NCI-H226 (cell line): ENCODE data around the gene TRIM4.
"Not testable (repeated sequence)": the region's sequence is repeated elsewhere in the genome, so short reads cannot be mapped to it uniquely, and the experiment has no call there.

ENCODE experiments used
- DNase-seq: peaks from one replicate; pipeline ENCODE4 v3.0.0-alpha.2; 2015

The TRIM4 gene

DNA sequence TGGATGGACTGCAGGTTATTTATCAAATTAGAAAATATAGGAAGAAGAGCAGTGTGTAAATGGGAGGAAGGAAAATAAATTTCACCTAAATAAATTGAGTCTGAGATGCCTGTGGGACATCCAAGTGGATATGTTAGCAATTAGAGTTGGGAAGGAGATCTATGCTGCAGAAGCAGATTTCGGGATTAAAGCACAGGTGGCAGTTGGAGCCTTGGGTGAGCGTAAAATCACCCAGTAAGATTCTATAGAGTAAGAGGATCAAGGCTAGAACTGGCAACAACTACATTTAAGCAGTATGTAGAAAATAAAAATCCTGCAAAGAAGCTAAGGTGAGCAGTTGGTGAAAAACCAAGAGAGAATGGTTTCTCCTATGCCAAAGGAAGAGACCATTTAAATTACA lies 8.4 kb downstream of the TRIM4 start:
- no peak for DNase-seq

DNA sequence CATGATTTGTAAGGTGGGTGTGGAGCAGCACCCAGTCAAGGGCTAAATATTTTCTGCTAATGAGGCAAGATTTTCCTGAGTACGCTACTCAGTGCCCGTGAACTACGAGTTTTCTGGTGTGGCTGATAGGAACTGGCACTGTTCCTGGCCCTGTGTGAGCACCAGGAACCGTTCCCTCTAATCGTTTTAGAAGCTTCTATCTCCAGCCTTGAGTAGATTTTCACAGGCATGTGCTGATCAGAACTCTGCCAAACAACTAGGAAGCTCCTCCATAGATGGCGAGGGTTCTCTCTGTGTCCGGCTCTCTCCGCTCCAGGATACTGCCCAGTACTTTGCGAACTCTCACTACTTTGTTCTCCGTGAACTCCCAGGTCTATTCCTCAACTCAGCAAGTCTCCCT lies 17.7 kb downstream of the TRIM4 start:
- no peak for DNase-seq

GRCh38 chr7:99899830-99900519 lies 19.4 kb downstream of the TRIM4 start:
- DNase-seq: no peak

GRCh38 chr7:99898836-99899235 lies 20.5 kb downstream of the TRIM4 start:
- DNase-seq: no peak

- DNase-seq: no peak
Observed at GRCh38 chr7:99898023-99898357, 21.3 kb downstream of the TRIM4 start.

DNA sequence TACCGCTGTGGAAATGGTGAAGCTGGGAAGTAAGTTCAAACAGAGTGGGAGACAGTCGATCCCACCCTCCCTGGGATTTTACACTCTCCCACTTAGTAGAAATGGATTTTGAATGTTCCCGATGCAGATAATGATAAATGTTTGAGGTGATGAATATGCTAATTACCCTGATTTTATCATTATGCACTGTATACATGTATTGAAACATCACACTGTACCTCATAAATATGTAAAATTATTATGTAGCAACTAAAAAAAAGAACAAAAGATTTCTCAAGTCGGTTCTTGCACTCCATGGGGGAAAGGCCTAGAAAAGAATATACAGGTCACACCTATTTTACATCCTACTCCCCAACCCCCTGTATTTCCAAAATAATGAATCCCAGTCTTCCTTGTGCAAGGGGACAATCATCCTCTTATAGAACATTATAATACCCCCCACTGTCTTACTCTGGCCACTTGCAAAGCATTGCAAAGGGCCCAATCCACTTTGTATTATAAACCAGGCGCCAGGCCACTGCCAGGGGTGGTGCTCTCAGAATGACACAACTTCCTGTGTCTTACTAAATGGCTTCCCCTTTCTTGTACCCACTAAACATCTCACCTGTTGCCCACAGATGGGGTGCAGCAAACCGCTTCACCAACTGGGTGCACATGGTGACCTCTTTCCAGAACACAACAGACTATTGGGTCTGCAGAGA lies 21.9 kb downstream of the TRIM4 start:
- no peak for DNase-seq

GRCh38 chr7:99894738-99895137 lies 24.6 kb downstream of the TRIM4 start:
- DNase-seq: no peak

- DNase-seq: no peak
Observed at GRCh38 chr7:99893280-99893679, 26.1 kb downstream of the TRIM4 start.

DNA sequence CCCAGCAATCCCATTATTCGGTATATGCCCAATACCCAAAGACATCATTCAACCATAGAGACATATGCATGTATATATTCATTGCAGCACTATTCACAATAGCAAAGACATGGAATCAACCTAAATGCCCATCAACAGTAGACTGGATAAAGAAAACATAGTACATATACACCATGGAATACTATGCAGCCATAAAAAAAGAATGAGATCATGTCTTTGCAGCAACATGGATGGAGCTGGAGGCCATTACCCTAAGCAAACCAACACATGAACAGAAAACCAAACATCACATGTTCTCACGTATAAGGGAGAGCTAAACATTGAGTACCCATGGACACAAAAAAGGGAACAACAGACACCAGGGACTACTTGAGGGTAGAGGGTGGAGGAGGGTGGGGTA lies 29.0 kb downstream of the TRIM4 start:
- not testable (repeated sequence) for DNase-seq

DNA sequence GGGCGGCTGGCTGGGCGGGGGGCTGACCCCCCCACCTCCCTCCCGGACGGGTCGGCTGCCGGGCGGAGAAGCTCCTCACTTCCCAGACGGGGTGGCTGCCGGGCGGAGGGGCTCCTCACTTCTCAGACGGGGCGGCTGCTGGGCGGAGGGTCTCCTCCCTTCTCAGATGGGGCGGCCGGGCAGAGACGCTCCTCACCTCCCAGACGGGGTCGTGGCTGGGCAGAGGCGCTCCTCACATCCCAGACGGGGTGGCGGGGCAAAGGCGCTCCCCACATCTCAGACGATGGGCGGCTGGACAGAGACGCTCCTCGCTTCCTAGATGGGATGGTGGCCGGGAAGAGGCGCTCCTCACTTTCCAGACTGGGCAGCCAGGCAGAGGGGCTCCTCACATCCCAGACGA lies 31.0 kb downstream of the TRIM4 start:
- not testable (repeated sequence) for DNase-seq

DNA sequence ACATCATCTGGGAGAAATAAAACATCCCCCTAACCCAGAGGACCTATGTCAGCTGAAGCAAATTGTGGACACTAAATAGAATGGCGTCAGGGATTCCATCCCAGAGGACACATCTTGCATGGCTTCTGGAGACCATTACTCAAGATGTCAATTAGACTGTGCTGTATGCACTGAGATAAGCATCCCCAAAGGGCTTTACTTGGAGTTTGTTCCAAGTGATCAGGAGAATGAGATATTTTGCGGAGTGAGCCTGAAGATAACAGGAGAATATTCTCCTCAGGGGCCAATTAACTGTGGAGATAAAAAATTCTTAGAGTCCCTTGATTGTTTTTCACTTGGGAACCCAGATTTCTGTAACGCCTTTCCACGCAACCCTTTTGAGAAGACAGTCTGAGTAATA lies 38.0 kb downstream of the TRIM4 start:
- no peak for DNase-seq

GRCh38 chr7:99876933-99877332 lies 42.4 kb downstream of the TRIM4 start, which contains the start of gene OR2AE1:
Gene OR2AE1 (minus strand): TSS chr7:99877033. CDS start chr7:99877033, 0 bp downstream.
- no peak for DNase-seq

DNA sequence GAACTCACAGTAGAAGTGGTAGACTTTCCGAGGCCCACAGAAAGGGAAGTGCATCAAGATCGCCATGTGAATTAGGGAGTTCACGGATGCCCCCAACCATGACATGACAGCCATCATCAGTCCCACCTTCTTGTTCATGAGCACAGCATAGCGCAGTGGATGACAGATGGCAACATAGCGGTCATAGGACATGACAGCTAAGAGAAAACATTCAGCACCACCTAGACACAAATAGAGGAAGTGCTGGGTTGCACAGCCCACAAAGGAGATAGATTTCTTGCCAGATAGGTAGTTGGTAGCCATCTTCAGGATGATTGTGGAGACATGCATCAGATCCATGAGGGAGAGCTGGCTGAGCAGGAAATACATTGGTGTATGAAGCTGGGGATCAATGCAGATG lies 42.8 kb downstream of the TRIM4 start:
- DNase-seq: no peak

- no peak for DNase-seq
Observed at GRCh38 chr7:99868246-99868645, 51.1 kb downstream of the TRIM4 start.

DNA sequence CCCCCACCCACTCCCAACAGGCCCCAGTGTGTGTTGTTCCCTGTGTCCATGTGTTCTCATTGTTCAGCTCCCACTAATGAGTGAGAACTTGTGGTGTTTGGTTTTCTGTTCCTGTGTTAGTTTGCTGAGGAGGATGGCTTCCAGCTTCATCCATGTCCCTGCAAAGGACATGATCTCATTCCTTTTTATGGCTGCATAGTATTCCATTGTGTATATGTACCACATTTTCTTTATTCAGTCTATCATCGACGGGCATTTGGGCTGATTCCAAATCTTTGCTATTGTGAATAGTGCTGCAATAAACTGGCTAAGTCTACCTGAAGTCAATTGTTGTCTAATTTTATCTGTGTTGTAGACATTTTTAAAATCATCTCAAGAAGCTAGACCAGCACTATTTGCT lies 51.9 kb downstream of the TRIM4 start:
- DNase-seq: not testable (repeated sequence)

DNA sequence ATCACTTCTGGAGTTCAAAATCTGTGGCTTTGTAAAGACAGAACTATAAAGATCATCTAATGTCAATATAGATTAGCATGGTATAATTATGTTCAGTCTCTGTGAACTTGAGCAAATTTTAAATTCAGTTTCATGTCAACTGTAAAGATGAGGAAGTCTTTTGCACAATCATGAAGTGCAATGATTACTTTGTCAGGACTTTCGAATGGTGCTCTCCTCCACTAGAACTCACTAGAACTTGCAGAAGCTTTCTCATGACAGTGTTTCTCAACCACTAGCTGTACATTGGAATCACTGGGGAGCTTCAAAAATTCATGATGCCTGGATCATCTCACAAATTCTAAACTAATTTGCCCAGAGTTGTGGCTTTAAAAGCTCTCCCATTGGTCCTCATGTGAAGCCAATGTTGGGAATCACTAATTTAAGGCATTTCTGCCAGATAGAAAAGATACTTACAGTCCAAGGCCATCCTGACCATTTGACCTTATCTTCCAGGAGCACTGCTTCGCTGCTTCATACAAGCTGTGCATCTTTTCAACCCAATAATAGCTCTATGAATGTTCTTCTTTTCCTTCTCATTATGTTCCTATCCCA lies 55.4 kb downstream of the TRIM4 start:
- DNase-seq: no peak

GRCh38 chr7:99860281-99861127 lies 58.8 kb downstream of the TRIM4 start:
- peak; percentile 96 for DNase-seq

- DNase-seq: no peak
Observed at GRCh38 chr7:99855236-99855635, 64.1 kb downstream of the TRIM4 start.

GRCh38 chr7:99848420-99849216 lies 70.7 kb downstream of the TRIM4 start:
- no peak for DNase-seq

DNA sequence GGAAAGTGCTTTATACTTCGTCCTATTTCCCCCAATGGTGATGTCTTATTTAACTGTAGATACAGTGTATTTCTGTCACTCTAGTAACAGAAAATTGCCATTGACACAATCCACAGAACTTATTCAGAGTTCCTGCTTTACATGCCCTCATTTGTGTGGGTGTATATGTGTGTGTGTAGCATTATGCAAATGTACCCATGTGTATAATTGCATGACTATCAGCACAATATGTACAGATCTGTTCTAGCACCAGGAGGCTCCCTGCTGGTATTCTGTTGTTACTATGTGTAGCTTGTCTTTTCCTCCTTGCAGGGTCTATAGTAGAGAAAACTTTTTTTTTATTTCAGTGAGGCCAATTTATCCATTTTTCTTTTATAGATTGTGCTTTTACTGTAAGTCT lies 75.0 kb downstream of the TRIM4 start:
- no peak for DNase-seq

DNA sequence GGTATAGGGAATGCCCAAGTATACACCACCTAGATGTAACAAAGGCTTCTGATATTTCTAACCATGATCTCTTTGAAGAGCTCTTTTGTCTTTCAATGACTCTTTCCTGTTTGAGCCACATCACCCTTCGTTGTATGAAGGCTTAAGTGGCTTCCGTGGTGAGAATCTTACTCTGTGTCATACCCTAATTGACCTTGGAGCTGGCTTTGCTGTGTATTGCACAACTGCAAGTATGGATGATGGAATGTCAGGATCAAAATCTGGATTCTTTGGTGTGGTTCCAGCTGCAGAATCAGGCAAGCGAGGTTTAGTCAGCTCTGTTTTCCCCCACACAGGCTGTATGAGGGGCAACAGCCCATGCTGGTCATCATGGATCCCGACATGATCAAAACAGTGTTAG lies 75.5 kb downstream of the TRIM4 start:
- DNase-seq: no peak

- no peak for DNase-seq
Observed at GRCh38 chr7:99842926-99843325, 76.4 kb downstream of the TRIM4 start.
